C1 segment of cervical spinal cord (tissue), 14 donors: ENCODE results near the gene PLEKHO2.

Experiments
- DNase-seq, 14 donors: peaks; one replicate each; lab custom pipeline; 2025; lab: John Stamatoyannopoulos, UW

The PLEKHO2 gene

DNA sequence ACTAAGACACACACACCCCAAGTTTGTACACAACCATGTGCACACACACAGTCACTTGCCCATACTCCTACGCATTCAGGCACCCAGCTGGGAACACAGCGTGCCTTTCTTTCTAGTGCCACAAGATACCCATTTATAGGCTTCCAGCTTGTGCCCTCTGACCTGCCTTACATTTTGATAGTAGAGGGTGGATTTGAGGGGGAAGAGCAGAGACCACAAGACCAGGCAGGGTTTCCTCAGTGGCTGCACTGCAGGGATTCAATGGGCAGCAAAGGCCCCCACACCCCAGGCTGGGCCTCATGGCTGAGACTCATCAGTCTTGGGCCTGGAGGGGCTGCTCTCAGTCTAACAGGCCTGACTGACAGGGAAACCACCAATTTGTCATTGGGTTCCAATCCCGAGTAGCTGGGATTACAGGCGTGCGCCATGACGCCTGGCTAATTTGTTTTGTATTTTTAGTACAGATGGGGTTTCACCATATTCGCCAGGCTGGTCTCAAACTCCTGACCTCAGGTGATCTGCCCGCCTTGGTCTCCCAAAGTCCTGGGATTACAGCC lies 51.2 kb downstream of the PLEKHO2 start:
- DNase-seq = no peak

DNA sequence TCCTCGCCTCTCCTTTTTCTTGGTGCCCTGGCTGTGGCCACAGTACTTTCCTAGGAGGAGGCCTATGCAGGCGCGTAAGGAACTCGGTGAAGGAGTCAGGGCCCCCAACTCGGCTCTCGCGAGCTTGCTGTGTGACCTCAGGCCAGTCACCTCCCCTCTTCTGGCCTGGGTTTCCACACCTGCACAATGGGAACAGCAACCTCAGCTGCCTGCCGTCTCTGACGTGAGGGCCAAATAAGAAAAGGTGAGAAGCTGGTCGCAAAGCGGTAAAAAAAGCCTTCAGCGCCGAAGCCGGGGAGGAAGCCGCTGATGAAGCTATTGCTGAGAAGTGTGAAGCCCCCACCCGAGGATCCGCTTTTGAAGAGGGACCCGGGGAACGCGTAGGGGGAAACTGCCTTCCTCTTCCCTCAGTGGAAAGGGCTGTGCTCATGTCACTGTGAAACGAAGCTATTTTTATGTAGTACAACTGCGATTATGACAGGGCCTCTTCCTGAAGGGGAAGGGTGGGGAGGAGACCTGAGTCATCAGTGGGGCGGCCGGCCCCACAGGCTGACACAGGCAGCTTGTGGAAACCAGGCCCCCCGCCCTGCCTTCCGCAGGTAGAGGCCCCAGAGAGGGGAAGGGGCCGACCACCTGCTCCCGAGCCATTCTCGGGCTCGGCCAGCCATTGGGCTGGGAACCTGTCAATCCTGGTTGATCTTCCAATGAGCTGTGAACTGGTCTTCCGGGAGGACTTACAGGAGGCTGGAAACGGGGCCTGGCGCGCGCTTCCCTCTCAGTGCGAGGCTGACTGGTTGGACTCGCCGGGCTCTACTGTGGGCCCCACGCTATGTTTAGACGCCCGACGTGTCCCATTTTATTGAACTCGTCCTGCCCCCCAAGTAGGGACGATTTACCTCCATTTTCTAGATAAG lies 52.0 kb downstream of the PLEKHO2 start:
- peak in 13 of 14 donors; percentile 31 to 90 (median 78) for DNase-seq

DNA sequence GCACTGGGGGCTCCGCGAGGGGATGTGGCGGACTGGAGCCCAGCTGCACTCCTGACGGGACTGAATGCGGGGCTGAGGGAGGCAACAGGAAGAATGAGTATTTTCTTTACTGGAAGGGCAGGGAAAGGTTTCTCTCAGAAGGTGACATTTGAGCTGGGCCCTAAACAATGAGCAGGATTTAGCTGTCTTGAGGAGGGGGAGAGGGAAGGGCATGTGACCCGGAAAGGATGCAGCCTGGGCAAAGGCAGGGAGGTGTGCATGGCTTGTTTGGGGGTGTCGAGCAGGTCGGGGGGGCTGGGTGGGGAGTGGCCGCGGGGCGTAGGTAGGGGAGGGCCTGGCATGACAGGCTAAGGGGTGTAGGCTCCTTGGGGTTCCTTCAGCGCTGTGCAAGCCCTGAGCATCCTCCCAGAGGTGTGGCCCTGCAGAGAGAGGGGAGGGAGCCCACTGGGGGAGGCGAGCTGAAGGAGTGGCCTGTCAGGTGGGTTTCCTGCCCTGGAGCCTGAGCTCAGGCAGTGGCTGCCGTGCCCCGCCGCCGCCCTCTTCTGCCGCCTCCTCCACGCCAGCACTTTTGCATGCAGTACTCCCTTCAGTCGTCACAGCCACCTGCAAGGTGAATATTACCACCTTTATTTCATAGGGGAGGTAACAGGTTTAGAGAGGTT lies 52.8 kb downstream of the PLEKHO2 start:
- no peak for DNase-seq

DNA sequence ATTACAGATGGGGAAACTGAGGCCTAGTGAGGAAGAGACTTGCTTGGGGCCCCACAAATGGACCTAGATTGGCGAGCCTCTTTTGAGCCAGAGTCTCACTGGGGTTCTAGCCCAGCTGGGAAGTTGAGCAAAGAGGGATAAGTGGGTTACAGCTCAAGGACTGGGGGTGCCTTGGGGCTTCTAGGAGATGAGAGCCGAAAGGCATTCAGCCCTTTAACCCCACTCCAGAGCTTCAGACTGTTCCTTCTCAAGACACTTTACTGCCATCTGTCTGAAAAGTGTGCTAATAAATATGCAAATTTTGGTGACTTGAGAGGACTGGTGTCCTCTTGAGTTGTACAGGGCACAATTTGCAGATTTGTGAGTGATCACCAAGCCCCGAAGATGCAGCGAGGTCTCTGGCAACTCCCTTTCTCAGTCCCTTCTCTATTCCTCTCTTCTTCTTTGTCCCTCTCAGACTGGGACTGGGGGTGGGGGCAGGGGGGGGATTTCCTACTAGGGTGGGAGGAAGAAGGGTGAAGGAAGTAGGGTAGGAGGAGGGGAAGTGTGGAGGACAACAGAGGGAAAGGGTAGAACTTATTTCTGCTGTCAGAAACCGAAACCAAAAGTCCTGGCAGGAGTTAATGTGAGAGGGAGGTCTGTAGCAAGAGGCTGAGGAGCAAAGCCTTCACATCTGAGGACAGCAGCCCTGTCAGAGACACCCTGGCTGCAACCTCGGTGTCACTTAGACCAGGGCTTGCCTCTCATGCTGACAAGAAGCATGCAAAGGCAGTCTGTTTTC lies 53.8 kb downstream of the PLEKHO2 start:
- peak in 8 of 14 donors; percentile 19 to 54 (median 32) for DNase-seq

DNA sequence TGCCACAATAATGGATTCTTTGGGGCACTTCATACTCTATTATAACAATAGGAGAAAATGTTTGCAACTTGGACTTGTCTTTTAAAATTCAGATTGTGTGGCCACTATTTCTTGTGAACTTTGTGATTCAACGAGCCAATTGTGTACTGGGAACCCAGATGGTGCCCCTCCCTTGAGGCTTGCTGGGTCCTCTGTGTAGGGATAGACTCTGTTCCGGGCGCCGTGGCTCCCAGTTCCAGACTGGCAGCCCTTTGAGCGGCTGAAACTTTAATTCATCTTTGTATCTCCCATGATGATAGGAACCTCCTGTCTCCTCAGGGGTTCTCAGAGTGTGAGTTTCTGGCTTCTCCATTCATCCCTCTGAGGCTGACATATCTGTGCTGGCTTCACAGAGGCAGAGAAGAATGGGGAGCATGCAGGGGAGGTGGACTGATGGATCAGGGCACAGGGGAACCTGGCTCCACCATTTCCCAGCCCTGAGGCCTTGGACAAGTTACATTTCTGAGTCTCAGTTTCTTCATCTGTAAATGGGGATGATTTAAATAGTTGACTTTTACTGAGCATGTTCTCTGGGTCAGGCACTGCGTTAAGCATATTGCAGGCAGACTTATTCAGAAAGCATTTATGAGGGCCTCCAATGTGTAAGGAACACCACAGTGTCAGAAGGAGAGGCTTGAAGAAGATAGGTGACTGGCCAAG lies 54.8 kb downstream of the PLEKHO2 start:
- no peak for DNase-seq

DNA sequence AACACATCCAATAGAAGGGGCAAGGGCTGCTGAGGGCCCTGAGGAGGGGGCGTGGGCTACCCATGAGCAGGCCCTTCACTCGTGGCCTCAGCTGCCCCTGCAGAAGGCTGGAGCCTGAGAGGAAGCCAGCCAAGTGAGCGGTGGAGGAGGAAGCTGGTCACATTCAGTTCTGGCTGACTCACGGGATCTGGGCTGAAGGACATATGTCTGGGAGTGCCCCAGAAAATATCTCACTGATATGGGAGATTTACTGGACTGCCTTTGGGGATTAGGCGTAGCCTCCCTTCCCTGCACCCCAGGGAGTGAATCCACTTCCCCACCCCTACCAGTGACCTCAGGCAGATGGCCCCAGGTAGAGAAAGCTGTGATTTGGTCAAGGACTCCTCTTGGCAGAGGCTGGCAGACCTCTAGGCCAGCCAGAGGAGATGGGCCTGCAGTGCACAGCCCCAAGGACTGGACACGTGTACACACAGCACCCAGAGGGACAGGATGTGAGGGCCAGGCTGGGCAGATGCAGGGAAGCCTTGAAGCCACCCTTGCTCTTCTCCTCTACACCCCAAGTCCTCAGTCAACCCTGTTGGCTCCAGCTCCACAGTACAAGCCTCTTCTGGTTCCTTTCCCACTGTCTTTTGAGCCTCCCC lies 55.8 kb downstream of the PLEKHO2 start:
- peak in 3 of 14 donors; percentile 24 to 49 (median 25) for DNase-seq

DNA sequence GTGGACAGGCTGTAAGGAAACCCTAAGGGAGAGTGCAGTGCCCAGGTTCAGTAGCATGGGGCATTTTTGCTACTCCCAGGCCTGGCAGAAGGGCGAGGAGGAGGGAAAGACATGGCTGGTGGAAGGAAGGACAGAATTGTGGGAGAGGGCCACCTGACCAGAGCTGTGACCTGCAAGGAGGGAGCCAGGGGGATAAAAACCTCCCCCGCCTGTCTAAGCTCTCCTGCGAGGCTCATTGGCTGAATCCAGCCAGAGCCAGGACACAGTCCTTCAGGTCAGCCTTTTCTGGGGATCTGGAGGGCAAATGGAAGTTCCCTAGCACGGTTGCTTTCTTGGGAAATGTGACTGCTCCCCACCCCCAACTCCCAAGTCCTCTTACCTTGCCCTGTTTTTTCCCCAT lies 56.7 kb downstream of the PLEKHO2 start:
- no peak for DNase-seq

DNA sequence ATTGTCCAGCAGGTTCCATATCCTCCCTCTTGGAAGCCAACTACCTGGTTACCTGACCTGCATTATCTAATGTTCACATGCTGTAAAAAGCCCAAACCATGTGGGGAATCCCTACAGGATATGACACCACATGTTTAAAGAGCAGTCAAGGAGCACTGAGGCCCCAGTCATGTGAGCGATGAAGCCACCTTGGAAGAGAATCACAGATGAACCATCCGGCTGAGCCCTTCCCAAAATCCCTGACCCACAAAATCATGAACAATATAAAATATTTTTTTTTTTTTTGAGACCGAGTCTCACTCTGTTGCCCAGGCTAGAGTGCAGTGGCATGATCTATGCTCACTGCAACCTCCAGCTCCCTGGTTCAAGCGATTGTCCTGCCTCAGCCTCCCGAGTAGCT lies 59.4 kb downstream of the PLEKHO2 start:
- no peak for DNase-seq

DNA sequence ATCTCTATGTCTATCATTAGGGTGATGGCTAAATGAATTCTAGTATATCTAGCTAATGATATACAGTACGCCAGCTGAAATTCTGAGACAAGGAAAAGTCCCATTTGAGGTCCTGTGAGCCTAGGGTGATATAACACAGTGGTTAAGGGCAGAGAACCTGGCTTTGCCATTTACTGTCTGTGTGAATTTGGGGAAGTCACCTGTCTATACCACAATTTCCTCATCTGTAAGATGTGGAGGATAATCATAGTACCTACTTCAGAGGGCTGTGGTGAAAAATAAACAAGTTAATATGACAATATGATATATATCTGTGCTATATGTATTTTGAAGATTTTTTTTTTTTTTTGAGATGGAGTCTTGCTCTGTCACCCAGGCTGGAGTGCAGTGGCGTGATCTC lies 60.2 kb downstream of the PLEKHO2 start:
- DNase-seq = no peak

DNA sequence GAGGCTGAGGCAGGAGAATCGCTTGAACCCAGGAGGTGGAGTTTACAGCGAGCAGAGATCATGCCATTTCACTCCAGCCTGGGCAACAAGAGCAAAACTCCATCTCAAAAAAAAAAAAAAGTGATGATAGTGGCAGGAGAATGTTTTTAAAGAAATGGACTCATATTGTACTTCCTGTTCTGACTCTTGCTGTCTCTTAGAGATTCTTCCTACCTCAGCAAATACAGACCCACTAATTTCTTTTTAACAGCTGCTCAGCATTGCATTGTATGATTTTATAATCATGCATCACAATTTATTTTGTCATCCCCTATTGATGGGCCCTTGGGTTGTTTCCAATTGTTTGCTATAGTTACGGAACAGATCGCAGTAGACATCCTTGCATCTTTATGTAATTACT lies 61.1 kb downstream of the PLEKHO2 start:
- no peak for DNase-seq

DNA sequence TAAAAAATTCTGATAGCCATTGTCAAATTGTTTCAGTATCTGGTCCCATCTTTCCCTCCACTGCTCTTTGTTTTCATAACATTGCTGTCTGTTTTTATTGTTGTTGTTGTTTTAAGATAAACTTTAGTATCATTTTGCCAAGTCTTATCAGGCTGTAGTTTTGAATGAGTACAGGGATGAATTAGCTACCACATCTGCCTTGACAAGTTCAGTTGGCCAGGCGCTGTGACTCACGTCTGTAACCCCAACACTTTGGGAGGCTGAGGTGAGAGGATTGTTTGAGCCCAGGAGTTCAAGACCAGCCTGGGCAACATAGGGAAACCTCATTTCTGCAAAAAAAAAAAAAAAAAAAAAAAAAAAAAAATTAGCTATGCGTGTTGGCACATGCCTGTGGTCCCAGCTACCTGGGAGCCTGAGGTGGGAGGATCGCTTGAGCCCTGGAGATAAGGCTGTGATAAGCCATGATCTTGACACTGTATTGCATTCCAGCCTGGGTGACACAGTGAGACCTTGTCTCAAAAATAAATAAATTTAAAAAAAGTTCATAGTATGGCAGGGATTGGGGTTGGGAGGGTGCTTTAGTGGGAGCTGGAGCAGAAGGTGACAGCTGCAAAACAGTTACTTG lies 61.7 kb downstream of the PLEKHO2 start:
- no peak for DNase-seq

DNA sequence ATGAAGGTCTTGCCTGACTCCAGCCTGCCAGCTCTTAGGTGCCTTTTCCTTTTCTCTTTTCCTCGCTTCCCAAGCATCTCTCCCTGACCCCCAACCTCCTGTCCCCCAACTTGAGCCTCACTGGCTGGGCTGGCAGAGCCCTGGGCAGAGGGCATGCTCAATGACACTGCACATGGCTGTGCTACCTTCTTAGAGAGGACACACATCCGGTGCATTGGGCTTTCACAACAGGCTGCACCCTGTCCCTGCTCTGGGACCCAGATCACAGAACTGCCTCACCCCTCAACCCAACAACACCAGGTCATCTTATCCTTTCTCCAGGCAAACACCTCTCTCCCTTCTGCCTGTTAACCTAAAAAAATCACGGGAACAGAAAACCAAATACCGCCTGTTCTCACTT lies 62.5 kb downstream of the PLEKHO2 start:
- DNase-seq = no peak

DNA sequence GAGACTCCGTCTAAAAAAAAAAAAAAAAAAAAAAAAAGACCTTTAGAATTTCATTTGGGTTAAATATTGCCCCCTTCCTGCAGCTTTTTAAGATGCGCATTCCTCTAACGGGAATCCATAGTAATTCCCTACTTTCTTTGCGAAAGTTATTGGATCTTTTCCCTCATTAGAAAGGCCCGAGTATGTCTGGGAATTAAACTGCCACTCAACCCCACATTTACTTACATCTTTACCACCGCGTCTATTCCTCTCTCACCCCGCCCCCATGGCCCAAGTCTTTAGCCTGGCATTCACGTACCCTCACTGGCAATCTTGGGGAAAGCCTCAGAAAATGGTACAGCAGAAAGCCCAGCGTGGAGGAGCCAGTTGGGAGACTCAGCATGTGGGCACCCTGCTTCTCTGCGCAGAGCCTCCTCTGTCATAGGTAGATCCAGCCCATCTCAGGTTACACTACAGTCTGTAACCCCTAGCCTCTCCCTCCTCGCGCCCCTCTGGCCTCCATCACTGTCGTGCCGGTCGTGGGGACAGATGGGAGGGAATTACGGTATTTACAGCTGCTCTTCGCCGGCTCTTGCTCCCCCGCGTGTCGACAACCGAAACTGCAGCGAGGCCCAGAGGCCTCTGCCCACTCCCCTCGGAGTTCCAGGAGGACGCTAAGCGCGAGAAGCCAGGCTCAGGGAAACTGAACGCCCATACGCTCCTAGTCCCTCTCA lies 63.6 kb downstream of the PLEKHO2 start:
- DNase-seq = peak in 12 of 14 donors; percentile 21 to 76 (median 43)

DNA sequence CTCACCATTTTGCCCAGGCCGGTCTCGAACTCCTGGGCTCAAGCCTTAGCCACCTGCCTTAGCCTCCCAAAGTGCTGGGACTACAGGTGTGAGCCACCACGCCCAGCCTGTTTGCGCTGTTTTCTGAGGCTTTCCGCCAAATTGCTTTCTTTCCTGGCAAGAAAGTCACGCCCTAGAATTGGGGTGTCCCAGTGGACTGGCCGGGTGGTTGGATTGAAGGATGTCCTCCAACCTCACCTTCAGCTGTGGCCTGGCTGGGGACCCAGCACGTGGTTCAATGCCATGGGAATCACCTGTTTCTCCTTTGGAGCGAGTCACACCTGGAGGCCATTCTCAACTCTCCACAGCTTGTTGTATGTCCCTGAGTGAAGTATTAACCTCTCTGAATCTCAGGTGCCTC lies 64.2 kb downstream of the PLEKHO2 start:
- DNase-seq = no peak

DNA sequence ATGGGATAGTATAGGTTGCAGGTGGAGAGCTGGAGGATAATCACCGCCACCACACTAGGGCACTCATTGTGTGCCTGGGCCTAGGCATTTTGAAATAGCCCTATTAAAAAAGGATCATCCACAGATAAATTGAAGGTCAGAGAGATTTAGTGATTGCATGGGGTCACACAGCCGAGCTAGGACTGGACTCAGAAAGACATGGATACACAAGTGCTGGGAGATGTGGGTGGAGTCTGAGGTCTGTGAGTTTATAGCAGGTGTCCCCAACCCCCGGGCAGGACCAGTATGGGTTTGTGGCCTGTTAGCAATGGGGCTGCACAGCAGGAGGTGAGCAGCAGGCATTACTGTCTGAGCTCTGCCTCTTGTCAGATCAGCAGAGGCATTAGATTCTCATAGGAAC lies 64.7 kb downstream of the PLEKHO2 start:
- no peak for DNase-seq

DNA sequence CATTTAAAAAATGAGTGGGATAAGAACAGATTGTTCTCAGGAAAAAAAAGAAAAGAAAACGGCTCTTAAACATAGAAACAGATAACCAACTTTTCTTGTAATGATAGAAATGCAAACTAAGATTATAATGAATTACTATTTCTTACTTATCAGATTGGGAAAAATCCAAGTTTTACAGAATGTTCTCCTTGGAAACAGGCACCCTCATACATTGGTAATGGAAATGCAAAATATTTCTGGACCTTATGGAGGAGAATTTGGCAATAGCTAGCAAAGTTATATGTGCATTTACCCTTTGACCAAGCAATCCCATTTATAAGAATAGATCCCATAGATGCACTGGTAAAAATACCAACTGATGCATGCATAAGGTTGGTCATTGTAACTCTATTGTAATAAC lies 66.3 kb downstream of the PLEKHO2 start:
- DNase-seq = no peak

DNA sequence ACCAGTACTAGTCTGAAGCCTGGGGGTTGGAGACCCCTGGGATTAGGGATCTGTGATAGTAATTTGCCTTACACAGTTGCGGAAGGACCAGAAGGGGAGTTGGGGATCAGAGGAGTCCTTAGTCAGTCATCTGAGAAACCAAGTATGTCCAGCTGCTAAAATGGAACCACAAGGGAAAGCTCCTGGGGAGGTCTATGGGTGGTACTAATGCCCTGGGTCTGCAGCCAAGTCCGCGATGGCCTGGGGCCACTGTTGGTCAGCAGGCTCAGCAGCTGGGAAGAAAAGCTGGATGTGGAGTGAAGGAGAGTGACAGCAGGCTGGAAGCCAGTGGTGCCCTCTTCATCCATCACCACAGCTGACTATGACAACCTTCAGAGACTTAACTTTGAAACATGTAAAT lies 67.8 kb downstream of the PLEKHO2 start:
- no peak for DNase-seq

DNA sequence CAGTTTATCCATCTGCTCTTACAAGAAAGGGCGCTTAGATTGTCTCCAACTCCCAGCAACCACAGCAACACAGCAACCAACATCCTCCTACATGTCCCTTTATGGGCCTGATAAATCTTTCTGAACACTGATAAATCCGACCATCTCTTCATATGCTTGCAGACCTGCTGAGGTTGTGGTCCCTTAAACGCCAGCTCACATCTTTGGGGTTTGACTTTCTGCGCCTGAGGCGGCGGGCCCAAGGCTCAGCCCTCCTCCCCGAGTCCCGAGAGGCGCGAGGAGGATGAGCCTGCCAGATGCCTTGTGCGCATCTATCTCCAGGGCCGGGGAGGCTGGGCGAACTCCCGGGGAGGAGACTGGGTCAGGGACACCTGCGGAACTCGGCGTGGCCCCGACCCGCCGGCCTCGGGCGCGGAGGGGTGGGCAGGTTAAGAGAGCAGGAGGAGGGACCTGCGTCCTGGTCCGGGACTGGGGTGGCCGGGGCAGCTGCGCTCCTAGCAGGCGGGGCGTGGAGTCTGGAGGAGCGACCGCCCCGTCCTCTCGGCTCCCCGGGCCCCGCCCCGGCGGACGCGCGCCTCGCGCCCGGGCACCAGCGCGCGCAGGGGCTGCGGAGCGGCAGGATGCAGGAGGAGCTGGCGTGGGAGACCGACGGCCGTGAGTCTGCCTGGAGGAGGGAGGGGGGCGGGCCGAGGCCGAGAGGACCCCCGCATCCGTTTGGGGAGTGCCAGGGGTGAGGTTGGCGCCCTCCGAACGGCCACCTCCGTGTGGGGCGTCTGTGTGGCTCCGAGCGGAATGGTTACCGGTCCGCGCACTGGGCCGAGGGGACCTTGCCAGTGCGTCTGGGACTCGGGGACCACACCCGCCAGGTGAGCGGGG lies 69.8 kb downstream of the PLEKHO2 start, which contains the start of gene ANKDD1A:
TSS of gene ANKDD1A (plus strand) at position 592 of the 876 bp plus-strand sequence. CDS start at position 621, 29 bp downstream.
- DNase-seq = peak in 7 of 14 donors; percentile 16 to 66 (median 24)
